ENCODE measurements around the gene TSPAN7. TPM values are rescaled to one million over a fixed set of nuclear protein-coding genes. Genes with fewer than 3 reads are reported as not detected.

Gene TSPAN7
- total and polyA plus RNA-seq, 2 of the 8 experiments (the other 6 are each of a cell fraction or from before 2014, with no cell fraction given): 32.1 to 37.7 TPM

- CTCF ChIA-PET (ENCODE audit: partially characterized antibody): interaction anchor here (0.7 to 1.6 kb wide), 2 partner anchors 10 to 93 kb away, joined by 3 to 4 read pairs; no protein-coding TSS in a partner anchor
- Histone ChIP-seq H3K4ac (replicated peaks; ENCODE audit: insufficient read length, low read depth, low read length) (no peak overlapping the region), H3K4me1 (replicated peaks in 1 of 4; ENCODE audit: control insufficient read depth in 3 of 4, insufficient read depth in 4 of 4, low read length in 3 of 4) (no peaks in the 10 kb centered on the region), H3K79me1 (ENCODE audit: low read depth, low read length) (no peaks in the 10 kb centered on the region), H3K18ac (ENCODE audit: extremely low read depth, low read length) (no peak overlapping the region), H3K27ac (ENCODE audit: low read depth, low read length) (no peak overlapping the region), H4K5ac (ENCODE audit: insufficient read length, low read depth, low read length) (no peak overlapping the region), H4K91ac (replicated peaks; ENCODE audit: insufficient read length, low read length) (no peak overlapping the region), H2BK12ac (ENCODE audit: low read depth, low read length) (no peak overlapping the region), H3K4me3 (ENCODE audit: extremely low read depth in 1 of 4, insufficient read depth in 2 of 4, low read depth in 3 of 4, low read length in 4 of 4) (no peak overlapping the region), H3K56ac (replicated peaks; ENCODE audit: insufficient read length, low read depth, low read length) (no peak overlapping the region), H2BK120ac (replicated peaks; ENCODE audit: low read depth, low read length) (no peak overlapping the region), H3K36me3 (ENCODE audit: control insufficient read depth in 2 of 4, insufficient read depth in 4 of 4, low read length in 3 of 4) (no peaks in the 10 kb centered on the region), H2BK15ac (ENCODE audit: low read length) (no peak overlapping the region), H3K14ac (ENCODE audit: insufficient read length) (no peak overlapping the region), H4K8ac (ENCODE audit: extremely low read depth, insufficient read depth, low read length) (no peak overlapping the region), H3K23me2 (ENCODE audit: low read depth, low read length) (no peaks in the 10 kb centered on the region), H2BK20ac (ENCODE audit: low read length) (no peak overlapping the region), H4K20me1 (replicated peaks in 1 of 2; ENCODE audit: control insufficient read depth in 1 of 2, insufficient read depth in 2 of 2, low read length in 2 of 2) (no peaks in the 10 kb centered on the region), H3K4me2 (ENCODE audit: insufficient read depth in 1 of 2, low read depth in 2 of 2, low read length in 2 of 2) (no peak overlapping the region), H3K27me3 (replicated peaks in 1 of 4; ENCODE audit: control insufficient read depth in 3 of 4, extremely low read depth in 1 of 4, insufficient read depth in 3 of 4, low read length in 3 of 4) (no peaks in the 10 kb centered on the region), H3K9me3 (ENCODE audit: insufficient read depth in 2 of 2, low read depth in 1 of 2, low read length in 1 of 2) (no peaks in the 10 kb centered on the region), H3K79me2 (ENCODE audit: control insufficient read depth in 1 of 2, insufficient read depth in 2 of 2, low read length in 2 of 2) (no peaks in the 10 kb centered on the region), H3K9ac (replicated peaks in 1 of 4; ENCODE audit: extremely low read depth in 1 of 4, low read depth in 3 of 4, low read length in 3 of 4) (no peak overlapping the region), H2AK5ac (ENCODE audit: low read depth, low read length) (no peak overlapping the region), H3K23ac (ENCODE audit: insufficient read length) (no peak overlapping the region), H2BK5ac (ENCODE audit: low read depth, low read length) (no peak overlapping the region), H2AFZ (ENCODE audit: low read length) (no peak overlapping the region)
- TF ChIP-seq EZH2 (IDR thresholded peaks at IDR 0.05; ENCODE audit: low read depth, low read length, severe bottlenecking) (no peak), TAF1 (IDR thresholded peaks at IDR 0.05; ENCODE audit: low read depth, low read length) (no peak), PHF8 (conservative IDR thresholded peaks at IDR 0.05; ENCODE audit: low read depth, low read length) (no peak), CTBP2 (IDR thresholded peaks at IDR 0.05; ENCODE audit: borderline replicate concordance, insufficient read depth, insufficient read length, low read length) (no peak), KDM1A (IDR thresholded peaks at IDR 0.05; ENCODE audit: borderline replicate concordance, low read length) (no peak), BRCA1 (IDR thresholded peaks at IDR 0.05; ENCODE audit: low read depth, low read length) (no peak), TAF7 (optimal IDR thresholded peaks at IDR 0.05; ENCODE audit: borderline replicate concordance, low read depth, low read length) (no peak), JUN (IDR thresholded peaks at IDR 0.05; ENCODE audit: low read depth, low read length) (no peak), TBP (IDR thresholded peaks at IDR 0.05; ENCODE audit: low read depth, low read length) (no peak), CREB1 (IDR thresholded peaks at IDR 0.05) (no peak)
- FAIRE-seq (no peak), DNase-seq (ENCODE audit: low read depth in 1 of 2, low spot score in 2 of 2) (no peak)
- POLR2A ChIA-PET (ENCODE audit: partially characterized antibody): no interaction called here
- 83% methylated on average over 1 of the region's 1 CpG; no CpG with 5 or more reads in 1 of the 2 experiments for WGBS, 2 experiments (ENCODE audit: extremely low coverage in 1 of 2, insufficient coverage in 1 of 2, insufficient read length in 1 of 2, insufficient replicate concordance in 2 of 2, low coverage in 1 of 2, low lambda C conversion rate in 2 of 2, missing lambda C conversion rate in 1 of 2)
Measured at GRCh38 chrX:38661103-38661441, 99.7 kb downstream of the TSPAN7 start.

All from H1 (cell line).